ENCODE results near the gene SYNJ2.

DNA sequence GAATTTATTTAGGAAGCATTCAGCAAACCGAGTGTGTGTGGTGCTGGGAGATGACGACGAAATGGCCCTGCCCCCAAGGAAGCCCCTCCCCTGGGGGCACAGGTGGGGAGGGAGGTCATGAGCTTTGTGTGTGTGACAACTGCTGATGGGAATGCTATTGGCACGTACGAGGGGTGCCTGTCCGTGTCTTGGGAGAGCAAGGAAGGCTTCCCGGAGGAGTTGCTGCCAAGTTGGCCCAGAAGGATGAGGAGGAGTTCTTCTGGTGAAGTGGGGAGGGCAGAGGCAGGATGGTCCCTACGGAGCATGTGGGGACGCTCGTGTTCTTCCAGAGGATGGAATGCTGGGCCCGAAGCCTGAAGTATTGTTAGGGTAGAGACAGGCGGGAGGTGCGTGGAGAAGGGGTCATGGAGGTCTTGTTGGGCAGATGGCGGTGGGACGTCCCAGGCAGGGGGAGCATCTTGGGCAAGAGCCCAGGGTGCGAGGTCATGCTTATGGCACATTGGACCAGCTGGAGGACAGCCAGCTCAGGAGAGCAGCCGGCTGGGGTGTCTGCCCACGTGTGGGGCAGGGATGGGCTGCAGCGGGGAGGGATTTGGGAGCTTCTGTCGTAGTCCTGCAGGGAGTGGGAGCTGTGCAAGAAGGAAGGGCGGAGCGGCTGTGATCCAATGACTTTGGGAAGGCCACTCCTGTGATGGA lies 46.1 kb downstream of the SYNJ2 start:
- TF ChIP-seq CTCF (IDR thresholded peaks at IDR 0.05) (no peak), POLR2A (IDR thresholded peaks at IDR 0.05) (no peak)

All from heart left ventricle (tissue), 13 donors.